COLO829 (cell line): ENCODE measurements around the gene TLE2.

ENCODE experiments used
- DNase-seq: peaks from one replicate; pipeline ENCODE4 v3.0.0; 2012; ENCODE audit warnings: low spot score

TLE2 gene

DNA sequence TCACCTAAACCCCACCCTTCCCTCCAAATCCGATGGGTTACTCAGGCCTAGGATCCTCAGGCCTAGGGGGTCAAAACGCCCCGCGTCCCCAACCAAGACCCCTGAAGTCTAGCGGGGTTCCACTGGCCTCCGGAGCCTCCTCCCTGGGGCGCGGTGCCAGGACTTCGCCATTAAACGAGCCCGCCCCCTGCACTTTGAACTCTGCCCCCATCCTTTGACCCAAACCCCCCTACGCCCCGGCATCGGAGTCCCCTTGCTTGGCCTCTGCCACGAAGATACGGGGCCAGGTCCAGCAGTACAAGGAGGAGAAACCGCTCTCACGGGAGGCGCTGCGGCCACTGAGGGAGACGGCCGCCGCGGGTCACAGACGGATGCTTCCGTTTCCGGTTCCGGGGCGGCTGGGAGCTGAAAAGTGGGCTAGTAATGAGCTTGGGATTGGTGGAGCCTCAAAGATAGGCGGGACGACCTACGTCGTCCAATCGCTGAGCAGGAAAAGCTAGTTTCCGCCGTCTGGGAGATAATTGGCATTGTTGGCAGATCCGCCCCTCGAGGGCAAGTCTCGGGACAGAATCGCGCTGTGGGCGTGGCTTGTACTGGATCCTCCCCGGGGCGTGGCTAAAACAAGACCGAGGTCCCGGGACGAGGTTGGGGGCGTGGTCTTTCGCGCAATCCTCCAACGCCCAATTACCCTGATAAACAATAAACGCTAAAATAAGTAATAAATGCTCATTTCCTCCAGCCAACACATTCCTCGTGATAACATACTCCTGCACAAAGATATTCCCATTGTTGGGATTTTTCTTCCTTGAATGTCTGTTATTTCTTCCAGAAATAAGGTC, 78.6 kb downstream of the TLE2 start:
- DNase-seq = peak; percentile 100

GRCh38 chr19:2949939-2950285, 79.2 kb downstream of the TLE2 start:
- peak; percentile 35 for DNase-seq
